HG03520 (cell line): ENCODE data around the gene IRF4.
A peak's percentile ranks its signal among the peaks of the same experiment; 100 is the strongest.
"Not testable (repeated sequence)": the region's sequence is repeated elsewhere in the genome, so short reads cannot be mapped to it uniquely, and the experiment has no call there.

Experiments
- ATAC-seq: cut with Tn5 transposase; IDR thresholded peaks from one replicate; pipeline ENCODE4 v1.9.1; 2021; ENCODE audit warnings: mild to moderate bottlenecking, moderate library complexity; ENCODE audit not compliant: unreplicated experiment

The IRF4 gene

GRCh38 chr6:411402-412145 lies 20.0 kb downstream of the IRF4 start:
- no peak for ATAC-seq

GRCh38 chr6:412146-412886 lies 20.8 kb downstream of the IRF4 start:
- no peak for ATAC-seq

DNA sequence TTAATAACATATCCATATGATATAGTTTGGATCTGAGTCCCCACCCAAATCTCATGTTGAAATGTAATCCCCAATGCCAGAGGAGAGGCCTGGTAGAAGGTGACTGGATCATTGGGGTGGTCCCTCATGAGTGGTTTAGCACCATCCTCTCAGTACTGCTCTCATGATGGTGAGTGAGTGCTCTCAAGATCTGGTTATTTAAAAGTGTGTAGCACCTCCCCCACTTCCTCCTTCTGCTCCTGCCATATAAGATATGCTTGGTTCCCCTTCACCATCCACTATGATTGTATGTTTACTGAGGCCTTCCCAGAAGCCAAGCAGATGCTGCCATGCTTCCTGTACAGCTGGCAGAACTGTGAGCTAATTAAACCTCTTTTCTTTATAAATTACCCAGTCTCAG lies 22.9 kb downstream of the IRF4 start:
- no peak for ATAC-seq

- ATAC-seq, result no peak
Observed at GRCh38 chr6:415087-415486, 23.5 kb downstream of the IRF4 start.

DNA sequence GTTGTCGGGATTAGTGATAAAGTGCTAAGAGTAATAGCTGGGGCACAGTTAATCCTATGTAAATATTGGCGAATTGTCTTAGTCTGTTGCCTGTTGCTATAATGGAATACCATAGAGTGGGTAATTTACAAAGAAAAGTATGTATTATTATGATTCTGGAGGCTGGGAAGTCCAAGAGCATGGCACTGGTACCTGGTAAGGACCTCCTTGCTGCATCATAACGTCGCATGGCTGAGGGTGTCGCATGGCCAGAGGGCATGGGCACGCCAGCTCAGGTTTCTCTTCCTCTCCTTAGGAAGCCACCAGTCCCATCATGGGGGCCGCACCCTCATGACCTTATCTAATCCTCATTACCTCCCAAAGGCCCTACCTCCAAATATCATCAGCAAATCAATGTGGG lies 29.7 kb downstream of the IRF4 start:
- no peak for ATAC-seq

DNA sequence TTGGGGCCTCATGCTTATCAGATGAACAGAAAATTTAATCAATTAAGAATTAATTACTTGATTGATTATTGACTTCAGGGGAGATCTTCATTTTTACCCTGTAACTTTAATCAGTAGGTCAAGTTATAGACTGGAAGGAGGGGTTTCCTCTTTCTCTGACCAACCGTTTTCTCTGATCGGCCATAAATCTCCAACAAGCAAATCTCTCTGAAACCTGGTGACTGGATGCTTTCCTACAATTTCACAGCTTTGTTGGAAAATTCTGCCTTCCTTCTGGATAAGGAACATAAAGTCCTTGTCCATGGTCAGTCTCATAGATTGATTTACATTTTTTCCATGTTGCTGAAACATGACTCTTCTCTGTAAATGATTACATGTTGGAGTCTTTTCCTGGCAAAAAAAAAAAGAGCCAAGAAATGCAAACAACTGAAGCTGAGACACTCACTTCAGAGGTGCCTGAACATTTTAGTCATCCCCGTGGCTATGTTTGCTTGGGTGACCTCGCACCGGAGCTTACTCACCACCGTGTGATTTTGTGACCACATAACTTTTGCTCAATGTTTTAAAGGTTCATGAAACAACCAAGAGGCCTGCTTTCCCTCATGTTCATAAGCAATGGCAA lies 31.0 kb downstream of the IRF4 start:
- ATAC-seq, result peak; percentile 64

GRCh38 chr6:423055-423798 lies 31.7 kb downstream of the IRF4 start:
- ATAC-seq, result no peak

- no peak for ATAC-seq
Observed at GRCh38 chr6:423799-424345, 32.3 kb downstream of the IRF4 start.

DNA sequence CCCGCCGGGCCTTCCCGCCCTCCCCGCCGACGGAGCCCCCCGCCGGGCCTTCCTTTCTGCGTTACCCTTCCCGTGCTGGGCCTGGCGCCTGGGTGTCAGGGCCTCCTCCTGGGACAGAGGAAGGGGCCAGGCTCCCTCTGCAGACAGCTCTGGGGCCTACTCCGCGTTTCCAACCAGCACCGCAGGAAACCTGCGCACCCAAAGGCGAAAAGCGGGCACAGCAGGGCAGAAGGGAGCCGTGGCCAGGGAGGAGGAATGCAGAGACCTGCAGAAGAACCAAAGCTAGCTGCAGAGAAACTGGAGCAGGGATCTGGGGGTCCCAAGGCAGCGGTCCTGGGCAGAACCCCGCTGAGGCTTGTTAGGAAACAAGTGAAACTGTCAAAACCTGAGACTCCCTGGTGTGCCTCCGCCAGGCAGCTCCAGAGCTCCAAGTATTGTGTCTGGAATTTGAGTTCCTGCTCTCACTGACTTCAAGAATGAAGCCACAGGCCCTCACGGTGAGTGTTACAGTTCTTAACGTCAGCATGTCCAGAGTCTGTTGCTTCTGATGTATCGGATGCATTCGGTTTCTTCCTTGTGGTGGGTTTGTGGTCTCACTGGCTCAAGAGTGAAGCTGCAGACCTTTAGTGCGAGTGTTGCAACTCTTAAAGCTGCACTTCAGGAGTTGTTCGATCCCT lies 33.3 kb downstream of the IRF4 start:
- ATAC-seq, result no peak

DNA sequence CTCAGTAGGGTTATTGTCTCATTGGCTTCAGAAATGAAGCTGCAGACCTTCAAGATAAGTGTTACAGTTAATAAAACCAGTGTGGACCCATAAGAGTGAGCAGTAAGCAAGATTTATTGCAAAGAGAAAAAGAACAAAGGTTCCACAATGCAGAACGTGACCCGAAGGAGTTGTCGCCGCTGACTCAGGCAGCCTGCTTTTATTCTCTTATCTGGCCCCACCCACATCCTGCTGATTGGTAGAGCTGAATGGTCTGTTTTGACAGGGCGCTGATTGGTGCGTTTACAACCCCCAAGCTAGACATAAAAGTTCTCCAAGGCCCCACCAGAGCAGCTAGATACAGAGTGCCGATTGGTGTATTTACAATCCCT lies 33.9 kb downstream of the IRF4 start:
- not testable (repeated sequence) for ATAC-seq

GRCh38 chr6:426198-426738 lies 34.7 kb downstream of the IRF4 start:
- ATAC-seq, result not testable (repeated sequence)

DNA sequence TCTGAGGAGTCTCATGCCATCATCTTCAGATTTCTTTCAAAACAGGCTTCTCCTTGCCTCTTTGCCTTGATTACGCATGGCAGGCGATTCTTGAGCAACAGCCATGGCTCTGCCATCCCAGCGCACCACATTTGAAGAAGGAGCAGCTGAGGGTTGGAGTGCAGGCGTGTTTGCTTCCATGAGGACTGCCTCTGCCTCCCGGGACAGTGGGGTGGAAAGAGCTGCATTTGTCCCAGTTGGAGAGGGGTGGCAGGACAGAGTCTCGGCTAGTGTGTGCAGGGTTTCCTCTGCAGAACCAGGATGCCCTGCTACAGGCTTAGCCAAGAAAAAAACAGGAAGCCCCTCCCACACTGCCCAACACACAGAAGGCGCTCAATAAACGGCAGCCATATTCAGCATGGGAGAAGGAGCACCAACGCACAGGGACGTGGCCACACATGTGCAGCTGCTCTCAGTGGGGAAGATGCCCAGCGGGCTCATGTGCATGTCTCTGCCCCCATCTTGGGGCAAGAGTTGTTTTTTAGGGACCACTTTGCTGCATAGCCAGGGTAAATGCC lies 36.6 kb downstream of the IRF4 start:
- ATAC-seq, result no peak

GRCh38 chr6:429515-430121 lies 38.1 kb downstream of the IRF4 start:
- ATAC-seq, result no peak

DNA sequence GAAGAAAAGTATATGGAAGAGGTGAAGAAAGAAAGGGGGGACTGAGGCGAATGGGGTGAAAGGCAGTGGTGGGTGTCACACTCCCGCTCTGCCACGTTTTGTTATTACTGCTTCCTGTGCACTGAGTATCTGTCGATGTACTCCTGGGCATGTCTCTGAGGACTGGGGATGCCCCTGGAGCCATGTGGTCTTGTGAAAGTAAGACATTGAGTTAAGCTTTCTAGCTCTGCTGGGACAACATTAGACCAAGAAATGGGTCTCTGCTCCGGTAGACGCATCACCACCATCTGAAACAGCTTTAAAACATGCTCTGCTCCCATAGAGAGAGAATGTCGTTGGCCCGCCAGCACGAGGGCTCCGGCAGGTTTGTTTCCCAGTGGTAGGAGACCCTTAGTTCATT lies 40.0 kb downstream of the IRF4 start:
- no peak for ATAC-seq

- no peak for ATAC-seq
Observed at GRCh38 chr6:431986-432385, 40.4 kb downstream of the IRF4 start.

- ATAC-seq, result no peak
Observed at GRCh38 chr6:434051-434705, 42.6 kb downstream of the IRF4 start.

DNA sequence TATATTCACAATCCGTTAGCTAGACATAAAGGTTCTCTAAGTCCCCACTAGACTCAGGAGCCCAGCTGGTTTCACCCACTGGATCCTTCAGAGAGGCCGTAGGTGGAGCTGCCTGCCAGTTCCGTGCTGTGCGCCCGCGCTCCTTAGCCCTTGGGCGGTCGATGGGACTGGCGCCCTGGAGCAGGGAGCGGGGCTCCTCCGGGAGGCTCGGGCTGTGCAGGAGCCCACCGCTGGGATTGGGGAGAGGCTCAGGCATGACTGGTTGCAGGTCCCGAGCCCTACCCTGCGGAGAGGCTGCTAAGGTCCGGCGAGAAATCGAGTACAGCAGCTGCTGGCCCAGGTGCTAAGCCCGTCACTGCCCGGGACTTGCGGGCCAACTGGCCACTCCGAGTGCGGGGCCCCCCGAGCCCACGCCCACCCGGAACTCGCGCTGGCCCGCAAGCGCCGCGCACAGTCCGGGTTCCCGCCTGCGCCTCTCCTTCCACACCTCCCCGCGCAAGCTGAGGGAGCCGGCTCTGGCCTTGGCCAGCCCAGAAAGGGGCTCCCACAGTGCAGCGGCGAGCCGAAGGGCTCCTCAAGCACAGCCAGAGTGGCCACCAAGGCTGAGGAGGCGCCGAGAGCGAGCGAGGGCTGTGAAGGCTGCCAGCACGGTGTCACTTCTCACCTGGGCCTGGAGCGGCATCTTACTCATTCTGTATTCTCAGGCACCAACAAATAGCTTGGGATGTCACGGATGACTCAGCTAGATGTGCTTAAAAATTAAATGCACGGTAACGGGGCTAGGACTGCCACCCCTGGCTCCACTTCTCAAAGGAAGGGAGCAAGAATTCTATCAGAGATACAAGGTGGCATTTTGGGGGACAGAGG lies 44.1 kb downstream of the IRF4 start:
- no peak for ATAC-seq
